ENCODE measurements around the gene KLHL2.

GRCh38 chr4:165325732-165326512, 118.6 kb downstream of the KLHL2 start:
- TF ChIP-seq YY1 (tag by site-specific recombination; IDR thresholded peaks at IDR 0.05): no peak
- TF ChIP-seq, protein P1, sequence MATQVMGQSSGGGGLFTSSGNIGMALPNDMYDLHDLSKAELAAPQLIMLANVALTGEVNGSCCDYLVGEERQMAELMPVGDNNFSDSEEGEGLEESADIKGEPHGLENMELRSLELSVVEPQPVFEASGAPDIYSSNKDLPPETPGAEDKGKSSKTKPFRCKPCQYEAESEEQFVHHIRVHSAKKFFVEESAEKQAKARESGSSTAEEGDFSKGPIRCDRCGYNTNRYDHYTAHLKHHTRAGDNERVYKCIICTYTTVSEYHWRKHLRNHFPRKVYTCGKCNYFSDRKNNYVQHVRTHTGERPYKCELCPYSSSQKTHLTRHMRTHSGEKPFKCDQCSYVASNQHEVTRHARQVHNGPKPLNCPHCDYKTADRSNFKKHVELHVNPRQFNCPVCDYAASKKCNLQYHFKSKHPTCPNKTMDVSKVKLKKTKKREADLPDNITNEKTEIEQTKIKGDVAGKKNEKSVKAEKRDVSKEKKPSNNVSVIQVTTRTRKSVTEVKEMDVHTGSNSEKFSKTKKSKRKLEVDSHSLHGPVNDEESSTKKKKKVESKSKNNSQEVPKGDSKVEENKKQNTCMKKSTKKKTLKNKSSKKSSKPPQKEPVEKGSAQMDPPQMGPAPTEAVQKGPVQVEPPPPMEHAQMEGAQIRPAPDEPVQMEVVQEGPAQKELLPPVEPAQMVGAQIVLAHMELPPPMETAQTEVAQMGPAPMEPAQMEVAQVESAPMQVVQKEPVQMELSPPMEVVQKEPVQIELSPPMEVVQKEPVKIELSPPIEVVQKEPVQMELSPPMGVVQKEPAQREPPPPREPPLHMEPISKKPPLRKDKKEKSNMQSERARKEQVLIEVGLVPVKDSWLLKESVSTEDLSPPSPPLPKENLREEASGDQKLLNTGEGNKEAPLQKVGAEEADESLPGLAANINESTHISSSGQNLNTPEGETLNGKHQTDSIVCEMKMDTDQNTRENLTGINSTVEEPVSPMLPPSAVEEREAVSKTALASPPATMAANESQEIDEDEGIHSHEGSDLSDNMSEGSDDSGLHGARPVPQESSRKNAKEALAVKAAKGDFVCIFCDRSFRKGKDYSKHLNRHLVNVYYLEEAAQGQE (tag by site-specific recombination; IDR thresholded peaks at IDR 0.05): no peak
- TF ChIP-seq ZSCAN5A (tag by site-specific recombination; IDR thresholded peaks at IDR 0.05): no peak
- no peak for TF ChIP-seq KLF16 (tag by site-specific recombination; IDR thresholded peaks at IDR 0.05)
- TF ChIP-seq KLF1 (tag by site-specific recombination; IDR thresholded peaks at IDR 0.05): no peak
- TF ChIP-seq, protein P2, sequence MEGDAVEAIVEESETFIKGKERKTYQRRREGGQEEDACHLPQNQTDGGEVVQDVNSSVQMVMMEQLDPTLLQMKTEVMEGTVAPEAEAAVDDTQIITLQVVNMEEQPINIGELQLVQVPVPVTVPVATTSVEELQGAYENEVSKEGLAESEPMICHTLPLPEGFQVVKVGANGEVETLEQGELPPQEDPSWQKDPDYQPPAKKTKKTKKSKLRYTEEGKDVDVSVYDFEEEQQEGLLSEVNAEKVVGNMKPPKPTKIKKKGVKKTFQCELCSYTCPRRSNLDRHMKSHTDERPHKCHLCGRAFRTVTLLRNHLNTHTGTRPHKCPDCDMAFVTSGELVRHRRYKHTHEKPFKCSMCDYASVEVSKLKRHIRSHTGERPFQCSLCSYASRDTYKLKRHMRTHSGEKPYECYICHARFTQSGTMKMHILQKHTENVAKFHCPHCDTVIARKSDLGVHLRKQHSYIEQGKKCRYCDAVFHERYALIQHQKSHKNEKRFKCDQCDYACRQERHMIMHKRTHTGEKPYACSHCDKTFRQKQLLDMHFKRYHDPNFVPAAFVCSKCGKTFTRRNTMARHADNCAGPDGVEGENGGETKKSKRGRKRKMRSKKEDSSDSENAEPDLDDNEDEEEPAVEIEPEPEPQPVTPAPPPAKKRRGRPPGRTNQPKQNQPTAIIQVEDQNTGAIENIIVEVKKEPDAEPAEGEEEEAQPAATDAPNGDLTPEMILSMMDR (tag by site-specific recombination; IDR thresholded peaks at IDR 0.05): no peak
- no peak for TF ChIP-seq ZBTB44 (tag by site-specific recombination; IDR thresholded peaks at IDR 0.05)
- no peak for TF ChIP-seq TCF7L2 (IDR thresholded peaks at IDR 0.05; ENCODE audit: borderline replicate concordance, low read depth, low read length)
- no peak for TF ChIP-seq ZNF792 (tag by site-specific recombination; IDR thresholded peaks at IDR 0.05)
- TF ChIP-seq, protein P3, sequence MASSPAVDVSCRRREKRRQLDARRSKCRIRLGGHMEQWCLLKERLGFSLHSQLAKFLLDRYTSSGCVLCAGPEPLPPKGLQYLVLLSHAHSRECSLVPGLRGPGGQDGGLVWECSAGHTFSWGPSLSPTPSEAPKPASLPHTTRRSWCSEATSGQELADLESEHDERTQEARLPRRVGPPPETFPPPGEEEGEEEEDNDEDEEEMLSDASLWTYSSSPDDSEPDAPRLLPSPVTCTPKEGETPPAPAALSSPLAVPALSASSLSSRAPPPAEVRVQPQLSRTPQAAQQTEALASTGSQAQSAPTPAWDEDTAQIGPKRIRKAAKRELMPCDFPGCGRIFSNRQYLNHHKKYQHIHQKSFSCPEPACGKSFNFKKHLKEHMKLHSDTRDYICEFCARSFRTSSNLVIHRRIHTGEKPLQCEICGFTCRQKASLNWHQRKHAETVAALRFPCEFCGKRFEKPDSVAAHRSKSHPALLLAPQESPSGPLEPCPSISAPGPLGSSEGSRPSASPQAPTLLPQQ (tag by site-specific recombination; IDR thresholded peaks at IDR 0.05): no peak

Data from HEK293 (cell line).